A204.1 (cell line): ENCODE measurements around the gene EML3.
A peak's percentile ranks its signal among the peaks of the same experiment; 100 is the strongest.
"Not testable (repeated sequence)": the region's sequence is repeated elsewhere in the genome, so short reads cannot be mapped to it uniquely, and the experiment has no call there.

Experiments
- FAIRE-seq: peaks from 2 replicates; lab custom pipeline; 2012; peaks lifted over from hg19 to GRCh38; lab: Jason Lieb, UNC

Gene EML3

DNA sequence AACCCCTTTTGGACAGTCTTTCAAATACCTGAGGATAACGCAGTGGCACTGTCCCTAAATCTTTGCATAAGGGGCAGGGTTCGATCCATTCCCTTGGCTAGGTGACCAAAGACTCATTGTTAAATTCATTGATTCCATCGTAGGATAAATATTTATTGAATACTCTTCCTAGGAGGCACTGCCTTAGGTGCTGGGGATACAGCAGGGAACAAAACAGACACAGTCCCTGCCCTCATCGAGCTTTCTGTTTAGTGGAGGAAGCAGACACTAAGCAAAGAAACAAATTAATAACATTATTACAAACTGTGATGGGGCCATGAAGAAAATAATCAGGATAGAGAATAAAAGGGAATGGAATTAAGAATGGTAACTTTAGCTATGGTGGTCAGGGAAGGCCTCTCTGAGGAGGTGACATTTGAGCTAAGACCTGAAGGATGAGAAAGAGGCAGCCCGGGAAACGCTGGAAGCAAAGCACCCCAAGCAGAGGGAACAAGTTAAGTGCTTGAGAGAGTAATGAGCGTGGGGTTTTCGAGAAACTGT is 8.5 kb upstream of the EML3 start:
- no peak for FAIRE-seq

DNA sequence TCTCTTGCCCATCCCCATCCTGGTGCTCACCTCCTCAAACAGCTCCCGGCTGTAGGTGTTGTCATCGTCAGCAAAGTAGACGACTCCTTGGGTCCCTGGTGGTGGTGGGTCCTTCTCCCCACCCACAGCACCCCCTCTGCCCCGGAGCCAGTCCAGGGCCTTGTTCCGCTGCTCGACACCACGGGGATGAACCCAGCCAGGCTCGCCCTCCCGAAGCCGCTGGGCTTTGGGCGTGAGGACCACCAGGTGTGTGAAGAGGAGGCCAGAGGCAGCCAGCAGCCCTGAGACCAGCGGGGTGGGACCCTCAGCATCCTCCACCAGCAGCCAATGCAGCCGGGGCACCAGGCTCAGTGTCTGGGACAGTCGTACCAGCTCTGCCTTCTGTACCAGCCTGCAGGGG is 4.4 kb upstream of the EML3 start:
- not testable (repeated sequence) for FAIRE-seq

DNA sequence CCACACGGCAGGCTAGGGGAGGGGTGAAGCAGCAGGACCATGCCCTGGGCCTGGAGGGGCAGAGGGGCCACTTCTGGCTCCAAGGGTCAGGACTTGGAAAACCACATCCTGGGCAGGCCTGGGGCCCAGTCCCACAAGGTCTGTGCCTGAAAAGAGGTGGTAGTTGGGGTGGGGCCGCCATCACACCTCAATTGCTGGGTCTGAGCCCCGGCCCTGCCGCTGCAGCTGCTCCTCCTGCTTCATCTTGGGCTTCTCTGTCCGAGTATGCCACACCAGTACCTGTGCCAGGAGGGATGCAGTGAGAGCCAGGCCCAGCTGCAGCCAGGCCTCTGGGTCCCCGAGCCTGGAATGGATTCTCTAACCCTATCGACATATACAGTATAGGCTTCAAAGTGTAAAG is 2.9 kb upstream of the EML3 start:
- FAIRE-seq, result no peak

DNA sequence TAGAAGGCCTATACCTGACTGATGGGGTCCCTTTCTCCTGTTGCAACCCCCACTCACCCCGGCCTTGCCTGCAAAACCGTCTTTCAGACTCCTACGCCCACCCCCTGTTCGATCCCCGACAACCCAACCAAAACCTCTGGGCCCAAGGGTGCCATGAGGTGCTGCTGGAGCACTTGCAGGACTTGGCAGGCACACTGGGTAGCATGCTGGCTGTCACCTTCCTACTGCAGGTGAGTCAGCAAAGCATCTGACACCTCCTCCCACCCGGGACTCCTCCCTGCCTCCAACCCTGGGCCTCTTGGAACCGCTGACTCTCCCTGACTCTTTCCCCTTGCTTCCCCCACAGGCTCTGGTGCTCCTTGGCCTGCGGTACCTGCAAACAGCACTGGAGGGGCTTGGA is 1.7 kb upstream of the EML3 start:
- FAIRE-seq, result no peak

DNA sequence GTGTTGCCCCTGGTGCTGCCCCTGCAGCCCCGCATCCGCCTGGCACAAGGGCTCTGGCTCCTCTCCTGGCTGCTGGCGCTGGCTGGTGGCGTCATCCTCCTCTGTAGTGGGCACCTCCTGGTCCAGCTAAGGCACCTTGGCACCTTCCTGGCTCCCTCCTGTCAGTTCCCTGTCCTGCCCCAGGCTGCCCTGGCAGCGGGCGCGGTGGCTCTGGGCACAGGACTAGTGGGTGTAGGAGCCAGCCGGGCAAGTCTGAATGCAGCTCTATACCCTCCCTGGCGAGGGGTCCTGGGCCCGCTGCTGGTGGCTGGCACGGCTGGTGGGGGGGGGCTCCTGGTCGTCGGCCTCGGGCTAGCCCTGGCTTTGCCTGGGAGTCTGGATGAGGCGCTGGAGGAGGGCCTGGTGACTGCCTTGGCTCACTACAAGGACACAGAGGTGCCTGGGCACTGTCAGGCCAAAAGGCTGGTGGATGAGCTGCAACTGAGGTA is 760 bp upstream of the EML3 start:
- FAIRE-seq, result no peak

DNA sequence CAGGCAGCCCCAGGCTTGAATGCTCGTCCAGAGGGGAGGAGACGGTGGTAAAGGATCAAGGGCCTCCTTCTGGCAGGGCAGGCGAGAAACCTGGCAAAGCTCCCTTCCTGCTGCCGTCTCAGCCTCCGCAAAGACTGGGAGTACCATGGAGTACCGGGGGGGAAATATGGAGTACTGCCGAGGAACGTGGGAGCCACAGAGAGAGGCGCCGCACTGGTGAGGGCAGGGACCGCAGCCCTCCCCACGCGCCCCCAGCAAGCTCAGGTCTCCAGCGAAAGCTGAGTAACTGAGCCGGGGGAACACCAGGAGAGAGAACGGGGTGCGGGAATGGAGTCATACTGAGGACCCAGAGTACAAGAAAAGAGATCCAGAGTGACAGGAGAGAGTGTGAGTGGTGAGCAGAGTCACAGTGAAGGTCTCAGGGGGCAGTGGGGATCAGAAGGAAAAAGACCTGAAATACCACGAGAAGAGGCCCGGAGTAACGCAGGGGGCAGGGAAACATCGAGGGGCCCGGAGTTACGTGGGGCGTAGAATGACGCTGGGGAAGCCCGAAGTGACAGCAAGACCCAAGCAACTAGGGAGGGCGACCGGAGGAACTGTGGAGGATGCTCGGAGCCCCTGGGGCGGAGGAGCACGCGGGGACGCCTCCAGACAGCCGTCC is 740 bp downstream of the EML3 start:
- no peak for FAIRE-seq

DNA sequence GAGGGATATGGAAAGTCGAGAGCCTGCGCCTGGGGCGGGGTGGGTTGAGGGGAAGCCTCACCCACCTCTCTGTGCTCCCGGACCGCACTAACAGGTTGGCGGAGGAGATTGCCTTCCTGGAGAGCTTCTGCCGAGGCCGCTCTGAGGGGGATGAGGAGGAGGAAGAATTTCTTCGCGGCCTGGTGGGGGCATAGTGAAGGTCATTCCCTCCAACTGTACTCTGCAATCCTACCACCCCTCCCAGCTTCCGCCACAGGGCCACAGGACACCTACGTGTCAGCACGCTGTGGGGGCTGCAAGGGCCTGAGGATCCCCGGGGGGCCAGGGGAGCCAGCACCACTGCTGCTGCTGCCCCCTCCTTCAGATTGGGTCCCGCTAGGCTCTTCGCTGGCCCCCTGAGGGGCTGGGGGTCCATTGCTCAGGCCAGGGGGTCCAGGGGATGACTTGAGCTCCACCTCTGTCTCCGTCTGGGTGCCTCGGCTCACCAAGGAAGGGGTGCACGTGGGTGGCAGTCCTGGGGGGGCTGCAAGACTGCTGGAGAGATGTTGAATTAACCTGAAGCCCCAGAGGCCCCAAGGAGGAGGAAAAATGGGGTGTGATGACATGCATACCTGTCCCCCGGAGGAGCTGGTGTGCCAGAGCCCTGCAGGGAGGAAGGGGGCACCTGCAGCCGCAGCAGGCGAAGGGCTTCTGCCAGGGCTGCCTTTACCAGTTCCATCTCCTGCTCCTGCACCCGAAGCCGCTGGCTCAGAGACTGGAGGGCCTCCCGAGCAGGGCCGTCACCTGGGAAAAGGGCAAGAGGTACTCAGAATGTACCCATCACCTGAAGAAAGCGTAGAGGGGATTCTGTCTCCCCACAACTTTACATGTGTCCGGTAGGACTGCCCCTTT is 1.5 kb downstream of the EML3 start:
- no peak for FAIRE-seq

DNA sequence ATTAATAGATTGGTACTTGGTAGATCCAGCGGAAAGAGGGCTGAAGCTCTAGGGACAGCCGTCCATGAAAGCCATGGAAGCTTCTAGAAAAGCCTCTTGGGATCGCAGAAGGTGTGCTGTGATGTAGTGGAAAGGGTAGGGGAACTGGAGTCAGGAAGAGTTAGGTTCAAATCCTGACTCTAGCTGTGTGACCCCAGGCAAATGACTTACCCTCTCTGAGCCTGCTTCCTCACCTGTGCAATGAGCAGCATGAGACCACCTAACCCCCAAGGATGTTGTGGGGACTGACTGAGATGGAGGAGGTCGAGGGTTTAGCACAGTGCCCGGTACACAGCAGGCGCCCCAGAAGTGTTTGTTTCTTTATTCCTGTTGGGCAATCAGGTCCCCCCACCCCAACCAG is 2.2 kb downstream of the EML3 start:
- no peak for FAIRE-seq

DNA sequence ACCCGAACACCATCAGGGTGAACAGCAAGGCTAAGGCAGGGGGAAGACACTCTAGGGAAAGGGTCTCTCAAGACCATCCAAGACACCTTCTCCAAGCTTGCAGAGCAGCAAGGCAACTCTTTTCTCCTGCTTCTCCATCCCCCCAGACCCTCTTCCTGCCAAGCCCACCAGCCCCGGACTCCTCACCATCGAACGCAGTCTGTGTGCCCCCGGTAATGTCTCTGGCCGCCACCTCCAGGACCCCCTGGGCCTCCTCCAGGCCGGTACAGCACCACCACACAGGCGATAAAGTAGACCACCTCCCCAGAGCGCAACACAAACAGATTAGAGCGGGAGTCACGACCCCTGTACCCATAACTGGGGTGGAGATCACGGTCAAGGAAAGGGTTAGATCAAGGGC is 3.8 kb downstream of the EML3 start:
- no peak for FAIRE-seq

DNA sequence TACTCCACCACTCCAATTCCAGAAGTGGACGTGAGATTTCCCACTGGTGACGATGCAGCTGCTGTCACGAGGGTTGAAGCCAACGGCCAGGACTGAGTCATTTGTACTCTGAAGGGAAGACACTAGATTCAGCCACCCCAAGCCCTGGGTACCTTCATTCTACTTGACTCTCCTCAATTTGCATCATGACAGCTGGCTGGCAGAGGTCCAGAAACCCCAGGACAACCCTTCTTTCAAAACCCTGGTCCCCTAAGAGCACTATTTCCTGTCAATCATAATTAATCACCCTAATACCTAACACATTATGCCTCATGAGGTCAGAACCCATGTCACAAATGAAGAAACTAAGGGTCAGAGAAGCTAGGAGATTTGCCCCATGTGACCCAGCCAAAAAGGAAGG is 4.9 kb downstream of the EML3 start:
- FAIRE-seq, result no peak

DNA sequence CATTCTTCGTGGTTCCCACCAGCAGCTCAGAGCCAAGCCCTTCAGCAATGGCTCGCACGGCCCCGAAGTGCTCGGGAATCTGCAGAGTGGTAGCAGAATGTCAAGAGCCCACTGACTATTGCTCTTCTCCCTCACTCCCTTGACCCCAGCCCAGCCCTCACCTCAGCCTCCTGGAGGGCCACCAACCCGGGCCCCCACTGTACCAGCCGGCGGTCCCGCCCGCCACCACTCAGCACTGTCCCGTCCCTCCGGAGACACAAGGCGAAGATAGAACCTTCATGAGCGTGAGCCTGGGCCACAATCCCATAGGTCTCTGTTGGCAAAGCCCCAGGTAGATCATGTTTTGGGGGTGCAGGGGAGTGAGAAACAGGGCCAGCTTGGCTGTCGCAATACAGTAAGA is 6.7 kb downstream of the EML3 start:
- no peak for FAIRE-seq

DNA sequence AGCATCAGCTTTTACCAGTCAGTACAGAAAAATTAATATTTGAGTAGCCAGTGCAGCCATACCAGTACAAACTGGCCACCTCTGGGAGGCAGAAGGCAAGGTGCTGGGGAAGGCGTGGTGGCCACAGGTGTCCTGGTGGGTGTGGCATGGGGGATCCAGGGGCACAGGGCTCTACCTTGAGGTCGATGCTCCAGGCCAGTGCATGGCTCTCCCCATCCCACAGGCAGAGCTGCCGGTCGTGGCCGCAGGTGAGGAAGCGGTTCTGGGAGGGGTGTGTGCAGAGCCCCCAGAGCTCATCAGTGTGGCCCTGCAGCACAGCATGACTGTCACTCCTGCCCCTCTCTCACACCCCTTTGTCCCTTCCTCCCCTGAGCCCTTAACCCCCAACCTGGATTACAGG is 7.1 kb downstream of the EML3 start:
- no peak for FAIRE-seq

DNA sequence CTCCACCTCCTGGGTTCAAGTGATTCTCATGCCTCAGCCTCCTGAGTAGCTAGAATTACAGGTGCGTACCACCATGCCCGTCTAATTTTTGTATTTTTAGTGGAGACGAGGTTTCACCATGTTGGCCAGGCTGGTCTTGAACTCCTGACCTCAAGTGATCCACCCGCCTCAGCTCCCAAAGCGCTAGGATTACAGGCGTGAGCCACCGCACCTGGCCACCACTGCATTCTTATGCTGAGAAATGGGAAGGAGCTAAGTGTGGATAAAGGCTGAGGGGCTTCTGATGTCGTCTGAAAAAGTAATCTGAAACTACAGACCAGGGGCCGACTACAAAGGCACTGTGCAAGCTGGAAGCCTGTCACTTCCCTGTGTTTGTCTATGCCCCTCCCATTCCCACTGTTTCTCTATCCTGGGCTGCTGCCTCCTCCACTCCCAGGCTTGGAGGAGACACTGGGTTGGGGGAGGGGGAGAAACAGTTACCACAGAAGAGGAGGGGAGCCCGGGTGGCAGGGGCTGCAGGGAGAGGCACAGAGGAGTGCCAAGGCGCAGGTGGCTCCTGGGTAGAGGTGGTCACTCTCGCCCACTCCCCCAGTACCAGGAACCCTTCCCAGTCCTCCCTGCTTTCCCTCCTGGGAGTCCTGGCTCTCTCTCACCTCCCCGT is 8.0 kb downstream of the EML3 start:
- FAIRE-seq, result no peak

DNA sequence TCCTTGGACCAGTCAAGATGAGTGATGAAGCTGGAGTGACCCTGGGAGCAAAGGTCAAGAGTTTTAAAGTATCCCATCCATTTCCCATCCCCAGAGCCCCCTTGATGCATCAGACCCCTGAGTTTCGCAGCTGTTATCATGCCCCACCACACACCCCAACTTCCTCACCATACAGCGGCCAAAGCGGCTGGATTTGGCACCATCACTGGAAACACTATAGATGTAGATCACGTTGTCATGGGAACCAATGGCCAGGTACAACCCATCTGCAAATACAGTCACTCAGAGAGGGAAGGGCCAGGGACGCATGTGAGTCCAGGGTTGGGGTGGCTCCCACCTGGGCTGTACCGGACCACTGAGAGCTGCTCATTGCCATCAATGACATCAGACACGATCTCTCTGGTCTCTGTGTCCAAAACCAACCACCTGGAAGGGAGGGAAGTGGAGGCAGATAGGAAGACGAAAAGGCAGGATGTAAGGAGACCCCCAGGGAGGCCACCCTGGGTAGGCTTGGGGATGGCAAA is 8.7 kb downstream of the EML3 start:
- no peak for FAIRE-seq

DNA sequence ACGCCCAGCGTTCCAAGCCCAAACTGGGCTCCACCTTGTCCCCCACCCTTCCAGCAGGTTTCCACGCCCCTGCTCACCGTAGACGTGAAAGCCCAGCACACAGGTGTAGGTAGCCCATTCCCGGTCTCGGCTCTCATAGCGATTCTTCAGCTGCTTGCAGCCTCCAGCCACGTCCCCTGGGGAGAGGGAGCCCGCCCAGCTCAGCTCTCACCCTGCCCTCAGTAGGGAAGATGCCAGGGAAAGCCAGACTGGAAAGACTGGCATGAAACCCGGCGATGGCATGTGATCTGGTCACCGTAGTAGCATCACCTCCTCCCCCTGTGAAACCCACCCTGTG is 9.5 kb downstream of the EML3 start:
- FAIRE-seq, result no peak

DNA sequence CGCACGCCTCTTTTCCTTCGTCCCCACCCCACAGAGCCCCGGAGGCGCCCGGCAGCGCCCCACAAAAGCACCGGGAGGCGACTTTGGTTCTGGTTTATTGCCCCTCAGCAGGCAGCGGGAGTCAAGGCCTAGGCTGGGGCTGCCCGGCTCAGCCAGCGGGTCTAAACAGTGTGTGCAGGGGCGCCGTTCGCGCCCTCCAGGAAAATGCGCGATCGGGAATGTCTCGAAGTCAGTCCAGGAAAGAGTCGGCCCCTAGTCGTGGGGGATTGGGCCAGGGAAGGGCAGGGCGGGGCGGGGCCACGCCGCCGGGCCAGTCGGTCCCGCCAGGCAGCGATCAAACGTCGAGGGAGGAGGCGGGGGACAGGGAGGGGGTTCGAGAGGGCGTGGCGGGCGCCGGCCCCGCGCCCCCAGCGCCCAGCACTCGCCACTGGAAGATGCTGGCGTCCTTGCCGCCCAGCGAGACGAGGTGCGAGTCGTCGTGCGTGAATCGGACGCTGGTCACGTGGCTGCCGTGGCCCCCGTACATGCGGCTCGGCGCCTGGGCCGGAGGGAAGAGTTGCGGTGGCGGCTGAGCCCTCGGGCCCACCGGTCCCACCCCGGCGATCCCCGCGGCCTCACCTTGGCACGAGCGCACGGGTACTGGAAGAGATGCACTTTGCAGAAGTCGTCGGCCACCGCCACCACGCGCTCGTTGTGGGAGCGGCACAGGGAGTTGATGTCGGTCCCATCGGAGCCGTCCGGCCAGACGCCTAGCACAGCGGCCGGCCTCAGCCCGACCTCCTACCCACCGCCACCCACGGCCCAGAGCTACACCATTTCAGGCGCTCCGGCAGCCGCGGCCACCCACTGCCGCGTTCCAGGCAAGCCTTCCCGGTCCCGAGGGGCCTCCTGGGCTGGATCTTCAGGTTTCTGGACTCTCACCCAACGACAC is 10.2 kb downstream of the EML3 start:
- FAIRE-seq, result no peak

DNA sequence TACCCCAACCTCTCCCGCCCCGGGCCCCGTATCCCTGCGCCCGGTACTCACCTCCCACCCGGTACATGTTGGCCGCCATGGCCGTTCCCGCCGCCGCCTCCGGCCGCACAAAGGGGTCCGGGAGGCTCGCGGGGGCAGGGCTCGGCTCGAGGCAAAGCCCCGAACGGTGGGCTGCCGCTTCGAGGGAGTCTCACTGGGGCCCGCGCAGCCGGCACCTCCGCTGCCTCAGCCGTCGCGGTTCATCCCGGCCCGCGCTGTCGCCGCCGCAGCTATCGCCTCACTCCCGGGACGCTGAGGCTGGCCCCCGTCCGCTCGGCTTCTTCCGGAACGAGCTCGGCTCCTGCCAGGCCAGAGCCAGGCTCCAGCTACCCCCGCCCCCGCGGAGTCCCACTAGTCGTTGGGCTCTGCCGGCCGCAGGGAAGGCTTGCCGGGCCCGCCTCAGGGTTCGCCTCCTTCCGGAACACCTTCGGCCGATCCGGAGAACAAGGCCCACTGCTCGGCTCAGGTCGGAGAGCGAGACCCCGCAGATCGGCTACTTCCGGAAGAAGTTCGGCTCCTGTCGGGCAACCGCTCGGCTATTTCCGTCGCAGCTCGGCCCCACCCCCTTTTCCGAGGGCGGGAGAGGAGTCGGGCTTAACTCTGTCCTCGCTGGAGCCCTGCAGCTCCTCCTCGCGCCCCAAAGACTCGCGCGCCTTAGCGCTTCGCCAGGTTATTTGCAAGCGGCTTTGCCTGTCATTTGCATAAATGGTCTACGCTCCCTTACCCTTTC is 11.0 kb downstream of the EML3 start, which contains the start of gene MTA2:
MTA2 (minus strand) TSS at position 494 of the 769 bp plus-strand sequence; CDS start at position 79, 415 bp downstream.
- peak; percentile 98 for FAIRE-seq

DNA sequence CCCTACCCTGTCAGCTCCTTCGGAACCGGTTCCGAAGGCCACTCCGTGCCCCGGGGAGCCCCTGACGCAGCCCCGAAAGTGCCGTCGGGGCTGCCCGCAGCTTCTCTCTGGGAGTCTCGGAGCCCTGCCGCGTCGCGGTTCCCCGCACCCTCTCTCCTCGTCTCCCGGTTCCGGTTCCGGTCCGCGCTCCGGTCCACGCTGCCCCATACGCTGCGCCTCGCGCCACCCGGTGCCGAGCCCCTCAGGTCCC is 11.5 kb downstream of the EML3 start:
- no peak for FAIRE-seq

DNA sequence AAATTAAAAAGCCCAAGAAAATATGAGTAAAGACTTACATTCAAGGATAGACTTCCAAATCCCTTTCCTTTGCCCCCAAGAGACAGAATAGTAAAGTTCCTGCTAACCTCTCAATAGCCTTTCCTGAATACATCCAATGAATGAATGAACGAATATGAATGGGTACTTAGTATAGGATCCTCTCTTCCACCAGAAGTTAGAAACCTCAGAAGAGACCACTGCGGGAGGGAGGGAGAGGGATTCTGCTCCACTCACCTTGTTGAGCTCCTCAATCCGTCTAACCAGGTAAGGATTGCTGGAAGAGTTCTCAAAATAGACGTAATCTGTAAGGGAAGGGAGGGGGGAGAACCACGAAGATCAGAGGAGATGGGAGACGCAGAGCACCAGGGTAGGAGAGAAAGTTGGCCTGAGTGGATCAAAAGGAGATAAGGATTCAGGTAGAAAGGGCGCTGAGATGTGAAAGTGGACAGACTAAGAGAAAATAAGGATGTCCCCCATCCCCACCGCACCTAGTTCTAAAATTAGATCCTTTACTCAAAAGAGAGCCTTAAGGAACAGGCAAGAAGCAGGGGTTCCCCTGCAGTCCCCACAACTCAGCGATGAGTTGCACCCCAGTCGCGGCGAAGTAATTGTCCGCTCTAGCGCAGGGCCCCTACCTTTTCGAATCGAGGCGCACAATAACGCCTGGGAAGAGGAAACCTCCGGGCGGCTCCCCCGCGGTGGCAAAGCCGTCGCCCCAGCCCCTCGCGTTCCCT is 12.0 kb downstream of the EML3 start:
- no peak for FAIRE-seq

DNA sequence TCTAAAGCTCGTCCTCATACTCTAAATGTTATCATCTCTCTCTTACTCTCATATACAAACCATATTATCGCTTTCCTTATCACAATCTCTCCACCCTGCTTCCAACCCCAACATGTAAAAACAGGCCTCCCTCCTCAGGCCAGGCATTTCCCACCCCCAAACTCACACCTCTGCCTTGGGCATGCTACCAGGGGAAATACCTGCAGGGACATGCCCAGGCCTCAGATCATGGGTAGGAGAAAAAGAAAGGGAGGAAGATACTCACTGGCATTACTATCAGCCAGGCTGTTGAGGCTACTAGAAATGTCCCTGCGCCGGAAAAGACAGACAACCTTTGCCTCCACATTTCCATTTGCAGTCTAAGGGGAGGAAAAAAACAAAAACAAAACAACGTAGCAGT is 12.7 kb downstream of the EML3 start:
- no peak for FAIRE-seq
